Left ventricle myocardium inferior (tissue), 1 donor: ENCODE results near the gene HMGCL. TPM values are rescaled to one million over a fixed set of nuclear protein-coding genes. Genes with fewer than 3 reads are reported as not detected.
"Not testable (repeated sequence)": the region's sequence is repeated elsewhere in the genome, so short reads cannot be mapped to it uniquely, and the experiment has no call there.

Experiments
- DNase-seq: peaks from one replicate; pipeline ENCODE4 v3.0.0-alpha.2; 2020
- H3K27ac ChIP-seq: fragments of 200-600 bp; replicated peaks from 2 replicates; pipeline ENCODE4 v1.8.0; 2021
- H3K27me3 ChIP-seq: fragments of 200-600 bp; 2 replicates; pipeline ENCODE4 v1.8.0; 2021; ENCODE audit warnings: low read depth
- H3K36me3 ChIP-seq: fragments of 200-600 bp; 2 replicates; pipeline ENCODE4 v1.8.0; 2021
- H3K4me1 ChIP-seq: fragments of 200-600 bp; 2 replicates; pipeline ENCODE4 v1.8.0; 2021
- H3K4me3 ChIP-seq: fragments of 200-600 bp; 2 replicates; pipeline ENCODE4 v1.8.0; 2021; ENCODE audit warnings: mild to moderate bottlenecking, moderate library complexity
- H3K9me3 ChIP-seq: fragments of 200-600 bp; replicated peaks from 2 replicates; pipeline ENCODE4 v1.8.0; 2021
- intact Hi-C: fragments of 100-400 bp; cut with micrococcal nuclease; formaldehyde crosslinking; loops from one replicate; pipeline ENCODE4 v1.11.0; 2022
- total RNA-seq: library from RNA; stranded (reverse); fragmentation: NEBNext Ultra II Directional; extraction: Animal tissue kit (Norgen Biotek cat#: 25700); gene quantifications from one replicate; pipeline ENCODE4 v1.2.1, GENCODE V29; 2021
- TF ChIP-seq, protein P1 (sequence below): fragments of 200-600 bp; IDR thresholded peaks from 2 replicates; pipeline ENCODE4 v1.8.0; 2021; ENCODE audit warnings: antibody characterized with exemption, mild to moderate bottlenecking, borderline replicate concordance
- donor health status: DM: no; HTN: yes; CAD: no; lungs with severe emphysema.

Gene HMGCL
- total RNA-seq, 1 donor from 2014 or later: 31.9 TPM

DNA sequence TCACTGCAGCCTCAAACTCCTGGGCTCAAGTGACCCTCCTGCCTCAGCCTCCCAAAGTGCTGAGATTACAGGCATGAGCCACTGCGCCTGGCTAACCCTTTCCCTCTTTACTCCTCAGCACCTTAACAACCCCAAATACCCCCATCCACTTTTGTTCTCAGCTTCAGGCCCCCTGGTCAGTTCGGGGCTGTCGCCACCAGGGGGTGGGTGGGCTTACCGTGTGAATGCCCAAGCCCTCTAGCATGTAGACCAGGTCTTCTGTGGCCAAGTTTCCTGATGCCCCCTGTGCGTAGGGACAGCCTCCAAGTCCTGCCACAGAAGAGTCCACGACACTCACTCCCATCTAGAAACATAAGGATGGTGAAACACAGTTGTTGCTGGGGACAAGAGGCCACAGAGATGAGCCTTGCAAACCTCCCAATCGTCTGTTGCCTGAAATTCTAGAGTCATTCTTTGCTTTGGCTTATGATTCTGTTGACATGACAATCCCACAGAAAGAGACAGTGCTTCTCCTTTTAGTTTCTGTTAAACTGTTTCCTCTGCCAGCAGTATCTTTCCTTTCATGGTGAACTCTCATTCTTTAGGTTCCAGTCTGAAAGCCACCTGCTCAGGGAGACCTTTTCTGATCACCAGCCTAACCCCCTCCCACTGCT is 20.9 kb downstream of the HMGCL start:
- Histone ChIP-seq H3K4me3 (no peak overlapping the region), H3K4me1 (peaks cover 26% of the 10 kb centered on the region), H3K9me3 (no peaks in the 10 kb centered on the region), H3K27me3 (no peaks in the 10 kb centered on the region), H3K27ac (no peak overlapping the region), H3K36me3 (peaks cover 35% of the 10 kb centered on the region)
- TF ChIP-seq, protein P1, sequence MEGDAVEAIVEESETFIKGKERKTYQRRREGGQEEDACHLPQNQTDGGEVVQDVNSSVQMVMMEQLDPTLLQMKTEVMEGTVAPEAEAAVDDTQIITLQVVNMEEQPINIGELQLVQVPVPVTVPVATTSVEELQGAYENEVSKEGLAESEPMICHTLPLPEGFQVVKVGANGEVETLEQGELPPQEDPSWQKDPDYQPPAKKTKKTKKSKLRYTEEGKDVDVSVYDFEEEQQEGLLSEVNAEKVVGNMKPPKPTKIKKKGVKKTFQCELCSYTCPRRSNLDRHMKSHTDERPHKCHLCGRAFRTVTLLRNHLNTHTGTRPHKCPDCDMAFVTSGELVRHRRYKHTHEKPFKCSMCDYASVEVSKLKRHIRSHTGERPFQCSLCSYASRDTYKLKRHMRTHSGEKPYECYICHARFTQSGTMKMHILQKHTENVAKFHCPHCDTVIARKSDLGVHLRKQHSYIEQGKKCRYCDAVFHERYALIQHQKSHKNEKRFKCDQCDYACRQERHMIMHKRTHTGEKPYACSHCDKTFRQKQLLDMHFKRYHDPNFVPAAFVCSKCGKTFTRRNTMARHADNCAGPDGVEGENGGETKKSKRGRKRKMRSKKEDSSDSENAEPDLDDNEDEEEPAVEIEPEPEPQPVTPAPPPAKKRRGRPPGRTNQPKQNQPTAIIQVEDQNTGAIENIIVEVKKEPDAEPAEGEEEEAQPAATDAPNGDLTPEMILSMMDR: no peak
- DNase-seq: no peak
- intact Hi-C loops: no loop called here

DNA sequence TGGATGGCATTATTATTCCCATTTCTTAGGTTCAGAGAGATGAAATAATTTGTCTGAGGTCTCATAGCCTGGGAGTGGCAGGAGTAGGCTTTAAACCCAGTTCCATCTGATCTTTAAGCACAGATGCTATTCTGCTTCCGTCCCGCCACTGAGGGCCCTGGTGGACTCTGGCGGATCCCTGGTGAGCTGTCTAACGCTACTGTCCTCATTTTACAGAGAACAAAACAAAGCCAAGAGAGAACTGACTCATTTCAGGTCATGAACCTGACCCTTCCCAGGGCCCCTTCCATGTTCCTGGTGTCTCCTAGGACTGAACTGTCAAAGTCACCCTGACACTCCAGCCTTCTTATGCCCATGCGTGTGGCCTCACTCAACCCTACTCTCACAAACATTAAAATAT is 21.6 kb downstream of the HMGCL start:
- no peak for DNase-seq
- H3K4me1 ChIP-seq: peaks cover 32% of the 10 kb centered on the region
- peaks cover 35% of the 10 kb centered on the region for H3K36me3 ChIP-seq
- no peak overlapping the region for H3K4me3 ChIP-seq
- no peaks in the 10 kb centered on the region for H3K9me3 ChIP-seq
- H3K27me3 ChIP-seq: no peaks in the 10 kb centered on the region
- no peak overlapping the region for H3K27ac ChIP-seq
- TF ChIP-seq, protein P1: no peak
- intact Hi-C loops: no loop called here

DNA sequence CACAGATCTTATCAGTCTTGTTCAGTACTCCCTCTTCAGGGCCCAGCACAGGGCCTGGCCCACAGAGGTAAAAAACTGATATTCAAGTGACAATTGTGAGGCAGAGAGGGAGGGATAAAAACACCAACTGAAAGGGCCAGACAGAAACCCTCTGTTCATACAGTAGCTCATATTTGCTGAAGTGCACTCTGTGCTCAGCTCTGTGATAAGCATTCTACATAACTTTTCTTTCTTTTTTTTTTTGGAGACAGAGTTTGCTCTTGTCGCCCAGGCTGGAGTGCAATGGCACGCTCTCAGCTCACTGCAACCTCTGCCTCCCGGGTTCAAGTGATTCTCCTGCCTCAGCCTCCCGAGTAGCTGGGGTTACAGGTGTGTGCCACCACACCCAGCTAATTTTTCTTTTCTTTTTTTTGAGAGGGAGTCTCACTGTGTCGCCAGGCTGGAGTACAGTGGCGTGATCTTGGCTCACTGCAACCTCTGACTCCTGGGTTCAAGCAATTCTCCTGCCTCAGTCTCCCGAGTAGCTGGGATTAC is 22.4 kb downstream of the HMGCL start:
- H3K4me1 ChIP-seq: peaks cover 40% of the 10 kb centered on the region
- H3K9me3 ChIP-seq, H3K4me3 ChIP-seq, H3K27me3 ChIP-seq, intact Hi-C loops, H3K27ac ChIP-seq, DNase-seq: not testable (repeated sequence)
- peaks cover 30% of the 10 kb centered on the region for H3K36me3 ChIP-seq

DNA sequence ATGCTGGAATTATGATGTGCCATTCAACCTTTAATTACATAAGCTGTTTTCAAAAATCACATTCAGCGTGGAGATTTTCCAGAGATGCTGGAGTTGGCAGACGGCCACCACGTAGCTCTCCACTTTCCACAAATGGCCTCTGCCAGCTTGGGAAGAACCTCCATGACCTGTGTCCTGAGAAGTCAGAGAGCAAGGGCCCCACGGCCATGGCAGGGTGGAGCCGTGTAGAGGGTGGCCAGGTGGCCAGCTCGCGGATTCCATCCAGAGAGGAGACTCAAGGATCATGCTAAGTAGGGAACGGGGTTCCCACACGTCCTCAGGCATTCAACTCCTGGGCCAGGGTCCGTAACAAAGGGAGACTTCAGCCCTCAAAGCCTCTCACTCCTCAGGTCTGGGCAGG is 23.4 kb downstream of the HMGCL start:
- Histone ChIP-seq H3K36me3 (peaks cover 20% of the 10 kb centered on the region), H3K27ac (peak overlapping the region; percentile 16), H3K9me3 (no peaks in the 10 kb centered on the region), H3K27me3 (no peaks in the 10 kb centered on the region), H3K4me3 (peak overlapping the region; percentile 97), H3K4me1 (peaks cover 41% of the 10 kb centered on the region)
- intact Hi-C loops: no loop called here
- DNase-seq: no peak
- TF ChIP-seq, protein P1: no peak

DNA sequence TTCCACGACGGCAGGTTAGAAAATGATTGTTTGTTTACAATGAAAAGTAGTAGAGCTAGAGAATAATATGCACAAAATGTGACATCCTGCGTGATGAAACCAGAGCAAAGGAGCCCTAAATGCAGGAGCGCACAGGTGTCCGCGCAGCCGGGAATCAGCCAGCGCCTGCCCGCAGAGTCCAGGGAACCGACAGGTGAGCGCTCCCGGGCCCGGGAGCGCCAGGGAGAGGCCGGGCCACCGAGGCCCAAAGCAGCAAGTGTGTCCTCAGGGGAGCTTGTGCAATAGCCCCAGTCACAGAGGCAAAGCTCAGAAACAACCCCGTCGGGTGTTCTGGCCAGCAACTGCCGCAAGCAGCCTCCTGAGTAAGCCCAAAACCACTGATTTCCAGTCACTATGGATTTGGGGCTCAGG is 23.9 kb downstream of the HMGCL start:
- Histone ChIP-seq H3K4me3 (peak overlapping the region; percentile 97), H3K36me3 (peaks cover 15% of the 10 kb centered on the region), H3K9me3 (no peaks in the 10 kb centered on the region), H3K27ac (peak overlapping the region; percentile 98), H3K27me3 (no peaks in the 10 kb centered on the region), H3K4me1 (peaks cover 41% of the 10 kb centered on the region)
- no peak for DNase-seq
- TF ChIP-seq, protein P1: no peak
- intact Hi-C loops: no loop called here
